GM21737 (cell line): Measurements from ENCODE around the gene COPS6.

ENCODE experiments used
- ATAC-seq: cut with Tn5 transposase; IDR thresholded peaks from one replicate; pipeline ENCODE4 v1.9.1; 2021; ENCODE audit warnings: mild to moderate bottlenecking, moderate library complexity; ENCODE audit not compliant: unreplicated experiment

Gene COPS6

GRCh38 chr7:100101016-100101862 lies 12.5 kb downstream of the COPS6 start, which contains the start of the genes AP4M1 and MCM7:
AP4M1 (plus strand) TSS chr7:100101643; CDS start chr7:100101715, 72 bp downstream.
MCM7 (minus strand) TSS chr7:100101397; CDS start chr7:100101294, 103 bp downstream.
- ATAC-seq = peak; percentile 79

GRCh38 chr7:100102950-100103840 lies 14.4 kb downstream of the COPS6 start:
- ATAC-seq = no peak

- ATAC-seq = no peak
Measured at GRCh38 chr7:100105534-100105933, 16.8 kb downstream of the COPS6 start.

- ATAC-seq = no peak
Measured at GRCh38 chr7:100106633-100107032, 17.9 kb downstream of the COPS6 start.

GRCh38 chr7:100107125-100107737 lies 18.5 kb downstream of the COPS6 start:
- no peak for ATAC-seq

- ATAC-seq = no peak
Measured at GRCh38 chr7:100107890-100108289, 19.1 kb downstream of the COPS6 start.

- ATAC-seq = no peak
Measured at GRCh38 chr7:100109521-100110163, 20.9 kb downstream of the COPS6 start.

GRCh38 chr7:100111156-100111555 lies 22.4 kb downstream of the COPS6 start:
- no peak for ATAC-seq

- no peak for ATAC-seq
Measured at GRCh38 chr7:100111914-100112313, 23.1 kb downstream of the COPS6 start.

GRCh38 chr7:100115026-100115425 lies 26.3 kb downstream of the COPS6 start:
- no peak for ATAC-seq

GRCh38 chr7:100118388-100119071 lies 29.8 kb downstream of the COPS6 start:
- no peak for ATAC-seq

- peak; percentile 72 for ATAC-seq
Measured at GRCh38 chr7:100119072-100119969, 30.6 kb downstream of the COPS6 start, which contains the start of the genes CNPY4 and TAF6. CNPY4 (plus strand) TSS chr7:100119634; CDS start chr7:100119745, 111 bp downstream. TAF6 (minus strand) TSS chr7:100119358; CDS start chr7:100114209, 5,149 bp downstream.

- peak; percentile 31 for ATAC-seq
Measured at GRCh38 chr7:100119970-100120732, 31.4 kb downstream of the COPS6 start.

GRCh38 chr7:100120733-100121036 lies 31.9 kb downstream of the COPS6 start:
- ATAC-seq = no peak

- ATAC-seq = no peak
Measured at GRCh38 chr7:100122067-100122466, 33.3 kb downstream of the COPS6 start.

- ATAC-seq = no peak
Measured at GRCh38 chr7:100122568-100122967, 33.8 kb downstream of the COPS6 start.

GRCh38 chr7:100124301-100125230 lies 35.8 kb downstream of the COPS6 start:
- no peak for ATAC-seq
